Suprapubic skin (tissue), 4 donors: Measurements from ENCODE around the gene DLAT. TPM values are rescaled to one million over a fixed set of nuclear protein-coding genes. Genes with fewer than 3 reads are reported as not detected.

ENCODE experiments used
- DNase-seq, 2 donors: peaks; one replicate each; pipeline ENCODE4 v3.0.0-alpha.2; 2019; ENCODE audit warnings: low spot score in 2 of 2
- H3K27ac ChIP-seq: fragments of 200-600 bp; sonication (generic); one replicate; pipeline ENCODE4 v1.5.1; 2019
- H3K27me3 ChIP-seq: fragments of 200-600 bp; sonication (generic); one replicate; pipeline ENCODE4 v1.5.1; 2019
- H3K36me3 ChIP-seq: fragments of 200-600 bp; sonication (generic); one replicate; pipeline ENCODE4 v1.5.1; 2019
- H3K4me1 ChIP-seq: fragments of 200-600 bp; sonication (generic); one replicate; pipeline ENCODE4 v1.5.1; 2019
- H3K4me3 ChIP-seq: fragments of 200-600 bp; sonication (generic); one replicate; pipeline ENCODE4 v1.5.1; 2019; ENCODE audit warnings: mild to moderate bottlenecking
- H3K9me3 ChIP-seq: fragments of 200-600 bp; sonication (generic); one replicate; pipeline ENCODE4 v1.5.1; 2019
- EP300 ChIP-seq: sonication (generic); formaldehyde crosslinking; IDR thresholded peaks from one replicate; pipeline ENCODE4 v1.6.1; 2017; ENCODE audit warnings: antibody characterized with exemption
- POLR2A ChIP-seq, 2 donors: fragments of 450-650 bp; IDR thresholded peaks; one replicate each; pipeline ENCODE4 v1.6.1; 2017; ENCODE audit warnings: antibody characterized with exemption in 2 of 2, mild to moderate bottlenecking in 2 of 2, moderate library complexity in 2 of 2
- POLR2AphosphoS5 ChIP-seq, 3 donors: sonication (generic); formaldehyde crosslinking; IDR thresholded peaks; one replicate each; pipeline ENCODE4 v1.6.1; 2017; ENCODE audit warnings: antibody characterized with exemption in 3 of 3
- WGBS: methylation state at CpG from one replicate; pipeline ENCODE4 v1.1.5; 2018; 5-methylcytosine and 5-hydroxymethylcytosine counted together
- total RNA-seq, 4 donors: library from RNA; depleted of rRNA; stranded (reverse); fragments of >200 nt; gene quantifications; one replicate each; pipeline ENCODE4 v1.1.0, GENCODE V29; 2016
- TF ChIP-seq, protein P1 (sequence below), 2 donors: fragments of 200-600 bp in 1 of 2; fragments of 450-650 bp in 1 of 2; sonication (generic) in 1 of 2; IDR thresholded peaks; one replicate each; pipeline ENCODE4 v1.5.1; 2016 to 2019; ENCODE audit warnings: antibody characterized with exemption in 2 of 2, mild to moderate bottlenecking in 1 of 2, moderate library complexity in 1 of 2

The DLAT gene
- total RNA-seq, 4 donors from 2014 or later, result 16.0 to 32.5 (median 24.4) TPM

DNA sequence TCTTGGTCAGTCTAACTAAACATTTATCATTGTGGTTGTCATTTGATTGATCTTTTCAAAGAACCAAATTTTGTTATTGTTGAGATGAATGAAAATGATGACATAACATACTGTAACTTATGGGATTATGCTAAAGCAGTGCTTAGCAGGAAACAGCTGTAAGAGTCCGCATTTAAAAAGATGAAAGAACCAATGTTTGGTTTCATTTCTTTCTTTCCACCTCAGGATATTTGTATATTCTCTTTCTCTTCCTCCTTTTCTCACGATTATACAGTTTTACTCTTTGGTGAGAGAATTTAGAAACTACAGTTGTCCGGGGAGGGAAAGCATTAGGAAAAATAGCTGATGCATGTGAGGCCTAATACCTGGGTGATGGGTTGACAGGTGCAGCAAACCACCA, 25.5 kb downstream of the DLAT start:
- DNase-seq, result no peak
- Histone ChIP-seq H3K27ac (no peak overlapping the region), H3K27me3 (no peaks in the 10 kb centered on the region), H3K9me3 (no peaks in the 10 kb centered on the region), H3K4me3 (no peak overlapping the region), H3K4me1 (peaks cover 4% of the 10 kb centered on the region), H3K36me3 (peaks cover 57% of the 10 kb centered on the region)
- 87% methylated on average over 3 of the region's 3 CpGs for WGBS
- TF ChIP-seq, protein P1, sequence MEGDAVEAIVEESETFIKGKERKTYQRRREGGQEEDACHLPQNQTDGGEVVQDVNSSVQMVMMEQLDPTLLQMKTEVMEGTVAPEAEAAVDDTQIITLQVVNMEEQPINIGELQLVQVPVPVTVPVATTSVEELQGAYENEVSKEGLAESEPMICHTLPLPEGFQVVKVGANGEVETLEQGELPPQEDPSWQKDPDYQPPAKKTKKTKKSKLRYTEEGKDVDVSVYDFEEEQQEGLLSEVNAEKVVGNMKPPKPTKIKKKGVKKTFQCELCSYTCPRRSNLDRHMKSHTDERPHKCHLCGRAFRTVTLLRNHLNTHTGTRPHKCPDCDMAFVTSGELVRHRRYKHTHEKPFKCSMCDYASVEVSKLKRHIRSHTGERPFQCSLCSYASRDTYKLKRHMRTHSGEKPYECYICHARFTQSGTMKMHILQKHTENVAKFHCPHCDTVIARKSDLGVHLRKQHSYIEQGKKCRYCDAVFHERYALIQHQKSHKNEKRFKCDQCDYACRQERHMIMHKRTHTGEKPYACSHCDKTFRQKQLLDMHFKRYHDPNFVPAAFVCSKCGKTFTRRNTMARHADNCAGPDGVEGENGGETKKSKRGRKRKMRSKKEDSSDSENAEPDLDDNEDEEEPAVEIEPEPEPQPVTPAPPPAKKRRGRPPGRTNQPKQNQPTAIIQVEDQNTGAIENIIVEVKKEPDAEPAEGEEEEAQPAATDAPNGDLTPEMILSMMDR (IDR thresholded peaks at IDR 0.05), result no peak
- TF ChIP-seq POLR2AphosphoS5 (IDR thresholded peaks at IDR 0.05), result no peak
- no peak for TF ChIP-seq EP300
- TF ChIP-seq POLR2A (IDR thresholded peaks at IDR 0.05), result no peak

DNA sequence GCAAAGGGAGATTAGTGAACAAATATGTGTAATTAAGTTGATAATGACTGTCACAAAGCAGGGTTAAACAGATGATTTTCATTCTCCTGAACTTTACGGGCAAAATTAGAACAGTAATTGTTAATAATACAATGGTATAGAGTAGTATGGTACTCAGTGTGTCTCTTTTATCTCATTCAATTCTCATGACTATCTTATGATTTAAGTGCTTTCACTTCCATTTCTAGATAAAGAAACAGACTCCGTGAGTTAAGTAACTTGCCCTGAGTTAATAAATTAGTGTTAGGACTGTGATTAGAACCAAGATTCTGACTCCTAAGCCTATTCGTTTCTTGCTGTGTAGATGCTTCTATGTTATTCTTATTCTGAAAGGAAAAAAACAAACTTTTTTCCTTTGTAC, 26.6 kb downstream of the DLAT start:
- Histone ChIP-seq H3K27me3 (no peaks in the 10 kb centered on the region), H3K9me3 (no peaks in the 10 kb centered on the region), H3K27ac (no peak overlapping the region), H3K4me1 (peaks cover 4% of the 10 kb centered on the region), H3K36me3 (peaks cover 56% of the 10 kb centered on the region), H3K4me3 (no peak overlapping the region)
- no peak for DNase-seq
- TF ChIP-seq EP300 (no peak), POLR2A (IDR thresholded peaks at IDR 0.05) (no peak), POLR2AphosphoS5 (IDR thresholded peaks at IDR 0.05) (no peak)
- TF ChIP-seq, protein P1 (IDR thresholded peaks at IDR 0.05), result no peak
- 90% methylated on average over 3 of the region's 3 CpGs for WGBS

DNA sequence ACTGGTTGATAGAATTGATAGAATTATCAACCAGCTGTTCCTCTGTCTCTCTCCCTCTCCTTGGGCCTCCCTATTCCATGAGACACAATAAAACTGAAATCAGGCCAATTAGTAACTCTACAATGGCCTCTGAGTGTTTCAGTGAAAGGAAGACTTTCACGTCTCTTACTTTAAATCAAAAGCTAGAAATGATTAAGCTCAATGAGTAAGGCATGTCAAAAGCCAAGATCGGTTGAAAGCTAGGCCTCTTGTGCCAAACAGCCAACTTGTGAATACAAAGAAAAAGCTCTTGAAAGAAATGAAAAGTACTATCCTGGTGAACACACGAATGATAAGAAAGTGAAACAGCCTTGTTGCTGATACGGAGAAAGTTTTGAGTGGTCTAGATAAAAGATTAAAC, 32.0 kb downstream of the DLAT start:
- Histone ChIP-seq H3K36me3 (peaks cover 57% of the 10 kb centered on the region), H3K4me1 (no peaks in the 10 kb centered on the region), H3K9me3 (no peaks in the 10 kb centered on the region), H3K27me3 (no peaks in the 10 kb centered on the region), H3K27ac (no peak overlapping the region), H3K4me3 (no peak overlapping the region)
- no peak for DNase-seq
- 83% methylated on average over 4 of the region's 4 CpGs for WGBS
- TF ChIP-seq POLR2A (IDR thresholded peaks at IDR 0.05) (no peak), EP300 (no peak), POLR2AphosphoS5 (IDR thresholded peaks at IDR 0.05) (no peak)
- TF ChIP-seq, protein P1 (IDR thresholded peaks at IDR 0.05), result no peak

DNA sequence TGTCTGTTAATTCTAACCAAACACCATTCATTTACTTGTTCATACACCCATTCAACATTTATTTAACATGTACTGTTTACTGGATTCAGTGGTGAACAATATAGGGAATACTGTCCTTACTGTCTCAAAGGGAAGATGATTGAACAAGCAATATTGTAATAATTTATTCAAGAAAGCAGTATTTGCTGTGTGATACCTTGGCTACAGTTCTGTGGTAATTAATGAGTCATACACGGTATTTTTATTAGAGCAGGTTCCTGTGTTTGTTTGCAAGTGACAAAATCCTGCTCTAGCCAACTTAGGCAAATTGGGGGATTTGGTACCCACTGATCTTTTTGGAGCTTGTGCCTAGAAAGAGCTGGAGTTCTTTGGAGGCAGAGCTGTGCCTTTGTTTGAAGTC, 32.9 kb downstream of the DLAT start:
- Histone ChIP-seq H3K4me3 (no peak overlapping the region), H3K36me3 (peaks cover 55% of the 10 kb centered on the region), H3K27me3 (no peaks in the 10 kb centered on the region), H3K27ac (no peak overlapping the region), H3K9me3 (no peaks in the 10 kb centered on the region), H3K4me1 (no peaks in the 10 kb centered on the region)
- WGBS, result 17% methylated on average over 1 of the region's 1 CpG
- TF ChIP-seq POLR2A (IDR thresholded peaks at IDR 0.05), result no peak
- no peak for TF ChIP-seq POLR2AphosphoS5 (IDR thresholded peaks at IDR 0.05)
- no peak for TF ChIP-seq EP300
- TF ChIP-seq, protein P1 (IDR thresholded peaks at IDR 0.05), result no peak
- no peak for DNase-seq

DNA sequence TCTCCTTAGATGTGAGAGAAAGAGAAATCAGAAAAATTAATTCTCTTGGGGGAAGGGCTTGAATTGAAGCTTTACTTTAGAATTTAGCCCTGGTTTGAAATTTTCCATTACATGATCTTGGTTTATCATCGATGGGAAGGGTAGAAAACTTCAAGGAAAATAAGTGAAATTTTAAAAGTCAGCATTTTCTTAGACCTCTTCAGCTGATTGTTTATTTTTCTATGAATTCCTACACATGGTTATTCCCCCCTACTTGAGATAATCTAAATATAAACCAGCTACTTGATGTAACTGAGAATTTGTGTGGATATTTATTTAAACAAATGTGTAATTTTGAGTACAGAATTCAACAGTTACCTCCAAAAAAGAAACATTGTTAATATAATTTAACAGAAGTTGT, 37.7 kb downstream of the DLAT start:
- H3K9me3 ChIP-seq, result no peaks in the 10 kb centered on the region
- TF ChIP-seq, protein P1 (IDR thresholded peaks at IDR 0.05), result no peak
- TF ChIP-seq EP300 (no peak), POLR2A (IDR thresholded peaks at IDR 0.05) (no peak), POLR2AphosphoS5 (IDR thresholded peaks at IDR 0.05) (no peak)
- no peak for DNase-seq
- peaks cover 36% of the 10 kb centered on the region for H3K36me3 ChIP-seq
- no peak overlapping the region for H3K4me3 ChIP-seq
- H3K27me3 ChIP-seq, result no peaks in the 10 kb centered on the region
- WGBS, result 81% methylated on average over 1 of the region's 1 CpG
- H3K27ac ChIP-seq, result no peak overlapping the region
- H3K4me1 ChIP-seq, result no peaks in the 10 kb centered on the region
